HG03469 (cell line): ENCODE results near the gene ACOXL.

Experiments
- ATAC-seq: cut with Tn5 transposase; IDR thresholded peaks from one replicate; pipeline ENCODE4 v1.9.1; 2021; ENCODE audit warnings: mild to moderate bottlenecking, moderate library complexity, moderate number of reproducible peaks; ENCODE audit not compliant: unreplicated experiment

Gene ACOXL

GRCh38 chr2:110819711-110820110, 87.3 kb downstream of the ACOXL start:
- ATAC-seq = no peak

GRCh38 chr2:110820128-110820527, 87.8 kb downstream of the ACOXL start:
- ATAC-seq = no peak

GRCh38 chr2:110823165-110823564, 90.8 kb downstream of the ACOXL start:
- no peak for ATAC-seq

GRCh38 chr2:110827511-110827910, 95.1 kb downstream of the ACOXL start:
- no peak for ATAC-seq

- ATAC-seq = no peak
Observed at GRCh38 chr2:110828330-110828729, 96.0 kb downstream of the ACOXL start.

GRCh38 chr2:110829413-110830146, 97.2 kb downstream of the ACOXL start:
- ATAC-seq = no peak

- no peak for ATAC-seq
Observed at GRCh38 chr2:110832740-110833139, 100.4 kb downstream of the ACOXL start.

- no peak for ATAC-seq
Observed at GRCh38 chr2:110834134-110834827, 101.9 kb downstream of the ACOXL start.

- ATAC-seq = no peak
Observed at GRCh38 chr2:110836671-110837070, 104.3 kb downstream of the ACOXL start.

- ATAC-seq = no peak
Observed at GRCh38 chr2:110837446-110838409, 105.4 kb downstream of the ACOXL start.

- no peak for ATAC-seq
Observed at GRCh38 chr2:110838657-110839384, 106.4 kb downstream of the ACOXL start.

- ATAC-seq = no peak
Observed at GRCh38 chr2:110840508-110840907, 108.1 kb downstream of the ACOXL start.

- no peak for ATAC-seq
Observed at GRCh38 chr2:110842048-110842447, 109.7 kb downstream of the ACOXL start.

- no peak for ATAC-seq
Observed at GRCh38 chr2:110843496-110843895, 111.1 kb downstream of the ACOXL start.

GRCh38 chr2:110843959-110844510, 111.7 kb downstream of the ACOXL start:
- ATAC-seq = no peak

GRCh38 chr2:110847651-110848050, 115.3 kb downstream of the ACOXL start:
- no peak for ATAC-seq

- ATAC-seq = no peak
Observed at GRCh38 chr2:110848071-110848470, 115.7 kb downstream of the ACOXL start.

- no peak for ATAC-seq
Observed at GRCh38 chr2:110848519-110849030, 116.2 kb downstream of the ACOXL start.

- ATAC-seq = no peak
Observed at GRCh38 chr2:110851531-110851930, 119.2 kb downstream of the ACOXL start.

- no peak for ATAC-seq
Observed at GRCh38 chr2:110852051-110852450, 119.7 kb downstream of the ACOXL start.
